Caco-2 (cell line): ENCODE data around the gene GNG7. TPM values are rescaled to one million over a fixed set of nuclear protein-coding genes. Genes with fewer than 3 reads are reported as not detected.
"Not testable (repeated sequence)": the region's sequence is repeated elsewhere in the genome, so short reads cannot be mapped to it uniquely, and the experiment has no call there.

Experiments
- BruUV-seq: library from RNA; stranded (reverse); fragments of 400-500 nt; replicated peaks from 2 replicates; lab custom pipeline; 2021; lab: Mats Ljungman, UMichigan
- CTCF ChIA-PET: fragments of 300-600 bp; sonication (Branson Sonifier 250); formaldehyde crosslinking; loops from one replicate; lab custom pipeline; 2022; ENCODE audit warnings: antibody characterized with exemption; lab: Charles Lee
- POLR2A ChIA-PET: fragments of 300-600 bp; sonication (Branson Sonifier 250); formaldehyde crosslinking; loops from one replicate; lab custom pipeline; 2022; ENCODE audit warnings: antibody characterized with exemption; lab: Charles Lee
- DNase-seq, 2 experiments: peaks; one replicate each; pipeline versions ENCODE4 v3.0.0 to v3.0.0-alpha.2; 2020 to 2022
- H3K27me3 ChIP-seq: replicated peaks from 2 replicates; pipeline ENCODE4 v1.6.0; 2011; ENCODE audit warnings: low read length; ENCODE audit not compliant: control insufficient read depth, insufficient read depth
- H3K36me3 ChIP-seq: 2 replicates; pipeline ENCODE4 v1.5.1; 2011; ENCODE audit warnings: low read length; ENCODE audit not compliant: control insufficient read depth, insufficient read depth
- H3K4me1 ChIP-seq: fragments of 250-450 bp; sonication (Bioruptor Pico); 2 replicates; pipeline ENCODE4 v1.5.1; 2020; ENCODE audit warnings: mild to moderate bottlenecking
- H3K4me3 ChIP-seq: 2 replicates; pipeline ENCODE4 v1.5.1; 2011; ENCODE audit warnings: low read depth, mild to moderate bottlenecking, control low read depth, low read length
- H3K9me3 ChIP-seq: fragments of 250-450 bp; sonication (Bioruptor Pico); 2 replicates; pipeline ENCODE4 v1.5.1; 2020; ENCODE audit warnings: mild to moderate bottlenecking, moderate library complexity
- H3K27ac Mint-ChIP-seq: one replicate; pipeline ENCODE4 v1.8.0; 2022; ENCODE audit warnings: mixed read lengths; ENCODE audit not compliant: unreplicated experiment
- H3K27me3 Mint-ChIP-seq: one replicate; pipeline ENCODE4 v1.8.0; 2022; ENCODE audit warnings: mixed read lengths; ENCODE audit not compliant: insufficient read depth, unreplicated experiment
- H3K36me3 Mint-ChIP-seq: one replicate; pipeline ENCODE4 v1.8.0; 2022; ENCODE audit warnings: mild to moderate bottlenecking, mixed read lengths; ENCODE audit not compliant: insufficient read depth, unreplicated experiment
- H3K4me1 Mint-ChIP-seq: one replicate; pipeline ENCODE4 v1.8.0; 2022; ENCODE audit warnings: low read depth, mixed read lengths; ENCODE audit not compliant: unreplicated experiment
- H3K4me3 Mint-ChIP-seq: one replicate; pipeline ENCODE4 v1.8.0; 2022; ENCODE audit warnings: mild to moderate bottlenecking, moderate library complexity, mixed read lengths; ENCODE audit not compliant: unreplicated experiment
- H3K9me3 Mint-ChIP-seq: one replicate; pipeline ENCODE4 v1.8.0; 2022; ENCODE audit warnings: mixed read lengths; ENCODE audit not compliant: unreplicated experiment
- intact Hi-C: fragments of 100-400 bp; cut with micrococcal nuclease; formaldehyde crosslinking; loops from one replicate; pipeline ENCODE4 v1.10.0; 2022; ENCODE audit not compliant: unreplicated experiment
- total RNA-seq: library from RNA; stranded (reverse); gene quantifications from 2 replicates; pipeline ENCODE4 v1.2.3, GENCODE V29; 2022
- TF ChIP-seq, protein P1 (sequence below), 2 experiments: fragments of 200-600 bp in 1 of 2; IDR thresholded peaks; 1 replicate in 1 of 2; 2 replicates in 1 of 2; pipeline versions ENCODE4 v1.5.1 to v1.8.0; 2011 to 2022; ENCODE audit warnings: antibody characterized with exemption in 1 of 2, control low read depth in 1 of 2, inconsistent platforms in 1 of 2, low read depth in 1 of 2, low read length in 1 of 2, mild to moderate bottlenecking in 1 of 2, moderate library complexity in 1 of 2; ENCODE audit not compliant: insufficient read depth in 1 of 2, severe bottlenecking in 1 of 2, unreplicated experiment in 1 of 2

GNG7 gene
- total RNA-seq, 1 experiment from 2014 or later, result 0.43 TPM

DNA sequence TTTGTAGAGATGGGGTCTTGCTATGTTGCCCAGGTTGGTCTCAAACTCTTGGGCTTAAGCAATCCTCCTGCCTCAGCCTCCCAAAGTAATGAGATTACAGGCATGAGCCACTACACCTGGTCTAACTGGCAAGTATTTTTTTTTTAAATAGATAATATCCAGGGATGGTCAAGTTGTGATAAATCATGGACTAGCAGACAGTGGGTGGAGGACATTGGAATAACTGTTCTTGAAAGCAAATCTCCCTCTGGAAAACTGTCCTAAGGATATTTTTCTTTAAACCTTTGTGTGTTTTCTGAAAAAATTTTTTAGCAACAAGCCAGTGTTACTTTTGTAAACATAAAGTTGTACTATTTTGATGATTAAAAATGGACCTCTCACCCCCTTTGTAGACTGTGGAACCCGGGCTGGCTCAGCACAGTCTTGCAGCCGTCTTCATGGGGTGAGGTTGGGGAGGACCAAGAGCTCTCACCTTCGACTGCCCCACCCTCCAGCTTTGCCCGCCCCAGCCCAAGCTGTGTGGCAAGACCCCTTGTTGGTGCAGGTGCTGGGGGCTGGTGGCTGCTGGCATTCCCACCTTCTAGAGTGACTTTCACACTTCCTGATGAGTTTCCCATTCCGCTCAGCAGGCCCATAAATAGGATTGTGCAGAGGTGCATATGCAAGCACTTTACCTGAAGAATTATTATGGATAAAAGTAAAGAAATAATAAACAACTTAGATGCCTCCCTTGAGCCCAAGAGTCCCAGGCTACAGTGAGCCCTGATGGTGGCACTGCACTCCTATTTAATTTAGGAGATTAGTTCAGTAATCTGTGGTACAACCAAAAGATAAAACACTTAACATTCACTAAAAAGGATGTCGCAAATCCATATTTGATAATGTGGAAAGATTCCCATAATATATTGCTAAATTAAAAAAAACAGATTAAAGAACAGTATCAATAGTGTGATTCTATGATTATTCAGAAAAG, 119.2 kb downstream of the GNG7 start:
- no TSS peak for BruUV-seq
- intact Hi-C loops, result no loop called here
- CTCF ChIA-PET, result no interaction called here
- H3K9me3 Mint-ChIP-seq, result no peaks in the 10 kb centered on the region
- no peaks in the 10 kb centered on the region for H3K27me3 Mint-ChIP-seq
- POLR2A ChIA-PET, result no interaction called here
- Histone ChIP-seq H3K27me3 (no peaks in the 10 kb centered on the region), H3K9me3 (peaks cover 12% of the 10 kb centered on the region), H3K4me1 (peaks cover 16% of the 10 kb centered on the region), H3K4me3 (no peak overlapping the region), H3K36me3 (no peaks in the 10 kb centered on the region)
- peaks cover 7% of the 10 kb centered on the region for H3K4me1 Mint-ChIP-seq
- H3K27ac Mint-ChIP-seq, result no peak overlapping the region
- TF ChIP-seq, protein P1, sequence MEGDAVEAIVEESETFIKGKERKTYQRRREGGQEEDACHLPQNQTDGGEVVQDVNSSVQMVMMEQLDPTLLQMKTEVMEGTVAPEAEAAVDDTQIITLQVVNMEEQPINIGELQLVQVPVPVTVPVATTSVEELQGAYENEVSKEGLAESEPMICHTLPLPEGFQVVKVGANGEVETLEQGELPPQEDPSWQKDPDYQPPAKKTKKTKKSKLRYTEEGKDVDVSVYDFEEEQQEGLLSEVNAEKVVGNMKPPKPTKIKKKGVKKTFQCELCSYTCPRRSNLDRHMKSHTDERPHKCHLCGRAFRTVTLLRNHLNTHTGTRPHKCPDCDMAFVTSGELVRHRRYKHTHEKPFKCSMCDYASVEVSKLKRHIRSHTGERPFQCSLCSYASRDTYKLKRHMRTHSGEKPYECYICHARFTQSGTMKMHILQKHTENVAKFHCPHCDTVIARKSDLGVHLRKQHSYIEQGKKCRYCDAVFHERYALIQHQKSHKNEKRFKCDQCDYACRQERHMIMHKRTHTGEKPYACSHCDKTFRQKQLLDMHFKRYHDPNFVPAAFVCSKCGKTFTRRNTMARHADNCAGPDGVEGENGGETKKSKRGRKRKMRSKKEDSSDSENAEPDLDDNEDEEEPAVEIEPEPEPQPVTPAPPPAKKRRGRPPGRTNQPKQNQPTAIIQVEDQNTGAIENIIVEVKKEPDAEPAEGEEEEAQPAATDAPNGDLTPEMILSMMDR (IDR thresholded peaks at IDR 0.05; ENCODE audit: insufficient read depth in 1 of 2, low read depth in 1 of 2, low read length in 1 of 2, severe bottlenecking in 1 of 2, unreplicated experiment in 1 of 2), result no peak
- no peak for DNase-seq
- no peak overlapping the region for H3K4me3 Mint-ChIP-seq
- H3K36me3 Mint-ChIP-seq, result no peaks in the 10 kb centered on the region

DNA sequence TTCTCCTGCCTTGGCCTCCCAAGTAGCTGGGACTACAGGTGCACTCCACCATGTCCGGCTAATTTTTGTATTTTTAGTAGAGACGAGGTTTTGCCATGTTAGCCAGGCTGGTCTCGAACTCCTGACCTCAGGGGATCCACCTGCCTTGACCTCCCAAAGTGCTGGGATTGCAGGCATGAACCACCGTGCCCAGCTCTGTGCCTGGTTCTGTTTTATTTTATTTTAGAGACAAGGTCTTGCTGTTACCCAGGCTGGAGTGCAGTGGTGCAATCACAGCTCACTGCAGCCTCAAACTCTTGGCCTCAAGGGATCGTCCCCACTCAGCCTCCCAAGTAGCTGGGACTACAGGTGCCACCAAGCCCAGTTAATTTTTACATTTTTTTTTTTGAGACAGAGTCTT, 122.1 kb downstream of the GNG7 start:
- H3K4me3 ChIP-seq, H3K36me3 Mint-ChIP-seq, H3K4me1 Mint-ChIP-seq, H3K36me3 ChIP-seq, H3K27me3 ChIP-seq, H3K4me3 Mint-ChIP-seq, DNase-seq, H3K27ac Mint-ChIP-seq, H3K9me3 Mint-ChIP-seq, intact Hi-C loops, BruUV-seq, H3K27me3 Mint-ChIP-seq: not testable (repeated sequence)
- H3K9me3 ChIP-seq, result peaks cover 12% of the 10 kb centered on the region
- ChIA-PET CTCF (interaction anchor here (1.2 to 2.9 kb wide), 3 partner anchors 29 to 104 kb away, joined by 3 to 24 read pairs (median 19); partner anchors contain the start of gene GADD45B), POLR2A (interaction anchor here (0.6 to 1.0 kb wide), 2 partner anchors 39 to 105 kb away, joined by 3 to 4 read pairs; partner anchors contain the start of gene GADD45B)
- H3K4me1 ChIP-seq, result peaks cover 29% of the 10 kb centered on the region

DNA sequence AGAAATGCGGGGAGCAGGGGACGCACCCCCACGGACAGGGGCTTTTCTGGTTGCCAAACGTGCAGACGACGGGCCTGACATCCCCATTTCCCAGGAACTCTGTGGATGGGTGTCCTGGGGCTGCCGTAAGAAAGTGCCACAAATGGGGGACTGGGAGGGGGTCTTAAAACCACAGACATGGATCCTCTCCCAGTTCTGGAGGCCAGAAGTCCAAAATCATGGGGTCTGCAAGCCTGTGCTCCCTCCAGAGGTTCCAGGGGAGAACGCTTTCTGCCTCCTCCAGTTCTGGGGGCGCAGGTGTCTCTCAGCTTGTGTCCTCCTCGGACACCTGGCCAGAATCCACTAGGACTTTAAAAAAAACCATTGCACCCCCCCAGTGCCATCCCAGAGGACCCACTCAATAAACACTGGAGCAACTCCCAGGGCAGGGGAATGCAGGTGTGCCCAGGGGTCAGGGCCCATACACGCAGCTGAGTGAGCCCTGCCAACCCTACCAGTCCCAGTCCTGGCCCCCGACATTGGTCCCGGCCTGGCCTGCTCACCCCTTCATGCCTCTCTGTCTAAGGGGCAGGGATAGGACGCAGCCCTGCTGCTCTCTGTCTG, 122.7 kb downstream of the GNG7 start:
- no peaks in the 10 kb centered on the region for H3K9me3 Mint-ChIP-seq
- H3K4me1 Mint-ChIP-seq, result no peaks in the 10 kb centered on the region
- no peak overlapping the region; the same call in 1 of the 2 replicates for H3K4me3 ChIP-seq
- TF ChIP-seq, protein P1 (IDR thresholded peaks at IDR 0.05; ENCODE audit: insufficient read depth in 1 of 2, low read depth in 1 of 2, low read length in 1 of 2, severe bottlenecking in 1 of 2, unreplicated experiment in 1 of 2), result no peak
- H3K27me3 Mint-ChIP-seq, result no peaks in the 10 kb centered on the region
- H3K4me3 Mint-ChIP-seq, result peak overlapping the region; percentile 70
- H3K36me3 ChIP-seq, result no peaks in the 10 kb centered on the region
- H3K27me3 ChIP-seq, result no peaks in the 10 kb centered on the region
- no TSS peak for BruUV-seq
- ChIA-PET POLR2A (interaction anchor here (0.6 to 2.4 kb wide), 6 partner anchors 9 to 104 kb away, joined by 3 to 48 read pairs (median 4); partner anchors contain the start of gene GADD45B), CTCF (interaction anchor here (0.6 to 2.9 kb wide), 10 partner anchors 8 to 109 kb away, joined by 3 to 24 read pairs (median 5); partner anchors contain the start of gene GADD45B)
- intact Hi-C loops, result loop anchor here (1.0 to 5.0 kb wide), 4 partner anchors 33 to 105 kb away; no protein-coding TSS in a partner anchor
- H3K9me3 ChIP-seq, result peaks cover 12% of the 10 kb centered on the region
- H3K4me1 ChIP-seq, result peaks cover 29% of the 10 kb centered on the region
- H3K36me3 Mint-ChIP-seq, result no peaks in the 10 kb centered on the region
- peak overlapping the region; percentile 42 for H3K27ac Mint-ChIP-seq
- no peak for DNase-seq
